GM21786 (cell line): Measurements from ENCODE around the gene FAIM2.

Experiments used
- ATAC-seq: cut with Tn5 transposase; IDR thresholded peaks from one replicate; pipeline ENCODE4 v1.9.1; 2021; ENCODE audit not compliant: unreplicated experiment

FAIM2 gene

DNA sequence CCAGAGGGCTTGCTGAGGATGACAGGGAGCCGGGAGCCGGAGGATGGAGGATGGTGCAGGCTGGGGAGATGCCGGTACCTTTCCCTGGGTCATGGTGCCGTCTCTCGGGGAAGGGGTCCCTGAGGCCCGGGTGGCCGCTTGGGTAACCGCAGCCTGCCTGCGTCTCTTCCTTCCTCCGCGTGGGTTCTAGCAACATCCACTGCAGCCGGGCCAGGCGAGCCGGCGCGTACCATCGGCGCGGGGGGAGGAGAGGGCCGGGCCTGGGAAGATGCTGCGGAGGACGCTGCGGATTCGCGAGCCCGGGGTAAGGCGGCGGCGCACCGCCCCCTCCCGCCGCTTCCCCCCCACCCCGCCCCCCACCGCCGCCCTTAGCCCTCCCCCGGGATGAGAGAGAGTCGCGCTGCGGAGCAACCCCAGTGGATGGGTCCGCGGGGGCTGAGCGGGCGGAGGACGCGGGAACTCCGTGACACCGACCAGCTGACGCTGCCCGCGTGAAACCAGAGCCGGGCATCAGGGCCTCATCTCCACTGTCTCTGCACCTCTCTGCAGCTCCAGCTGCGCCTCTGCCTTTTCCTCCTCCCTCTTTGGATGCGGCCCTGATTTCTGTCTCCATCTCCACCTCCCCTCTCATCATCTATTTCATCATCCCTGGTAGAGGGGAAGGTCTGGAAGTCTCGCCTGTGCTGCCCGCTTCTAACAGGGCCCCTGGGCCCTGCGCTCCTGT lies at the start of gene FAIM2:
Gene FAIM2, minus strand, starts transcription at position 201 of the 724 bp plus-strand sequence. Its CDS starts 108 bp downstream, at position 93.
- ATAC-seq = no peak

GRCh38 chr12:49953151-49953550 lies 49.5 kb upstream of the FAIM2 start:
- ATAC-seq = no peak

GRCh38 chr12:49952391-49953055 lies 48.8 kb upstream of the FAIM2 start:
- no peak for ATAC-seq

DNA sequence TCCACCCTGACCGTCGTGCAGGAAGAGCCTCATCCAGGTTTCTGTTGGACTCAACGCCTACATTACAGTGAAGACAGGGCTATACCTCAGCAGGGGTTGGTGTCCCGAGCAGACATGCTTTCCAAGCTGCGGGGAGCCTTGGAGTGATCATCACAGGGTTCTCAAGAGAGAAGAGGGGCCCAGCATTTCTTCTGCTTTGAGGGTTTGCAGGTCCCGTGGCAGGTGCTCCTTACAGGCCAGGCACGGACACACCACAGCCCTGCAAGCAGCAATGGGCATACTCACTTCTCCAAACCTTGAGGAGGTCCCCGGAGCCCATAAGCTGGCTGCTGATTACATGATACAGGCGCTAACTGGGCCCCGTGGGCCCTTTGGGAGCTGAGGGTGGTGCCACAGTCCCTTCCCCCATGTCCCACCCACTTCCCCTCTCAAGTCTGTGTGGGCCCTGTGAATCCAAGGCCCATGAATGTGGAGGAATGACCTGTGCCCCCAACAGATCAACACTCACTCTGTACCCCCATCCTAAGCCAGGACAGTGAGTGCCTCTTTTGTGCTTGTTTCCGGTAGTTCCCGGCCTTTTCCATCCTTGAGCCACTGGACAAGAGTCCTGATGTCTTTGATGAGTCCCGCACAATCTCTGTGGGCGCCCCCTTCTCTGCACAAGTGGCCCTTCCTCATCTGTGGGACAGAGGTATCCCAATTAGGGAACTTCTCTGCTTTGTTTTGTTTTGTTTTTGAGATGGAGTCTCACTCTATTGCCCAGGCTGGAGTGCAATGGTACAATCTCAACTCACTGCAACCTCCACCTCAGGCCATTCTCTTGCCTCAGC lies 47.9 kb upstream of the FAIM2 start:
- ATAC-seq = no peak

GRCh38 chr12:49950273-49951251 lies 46.9 kb upstream of the FAIM2 start, which contains the start of gene AQP2:
Gene AQP2 (plus strand): TSS chr12:49950737. CDS start chr12:49950831, 94 bp downstream.
- ATAC-seq = no peak

GRCh38 chr12:49949866-49950265 lies 46.2 kb upstream of the FAIM2 start:
- no peak for ATAC-seq

- no peak for ATAC-seq
Measured at GRCh38 chr12:49948866-49949845, 45.5 kb upstream of the FAIM2 start.

DNA sequence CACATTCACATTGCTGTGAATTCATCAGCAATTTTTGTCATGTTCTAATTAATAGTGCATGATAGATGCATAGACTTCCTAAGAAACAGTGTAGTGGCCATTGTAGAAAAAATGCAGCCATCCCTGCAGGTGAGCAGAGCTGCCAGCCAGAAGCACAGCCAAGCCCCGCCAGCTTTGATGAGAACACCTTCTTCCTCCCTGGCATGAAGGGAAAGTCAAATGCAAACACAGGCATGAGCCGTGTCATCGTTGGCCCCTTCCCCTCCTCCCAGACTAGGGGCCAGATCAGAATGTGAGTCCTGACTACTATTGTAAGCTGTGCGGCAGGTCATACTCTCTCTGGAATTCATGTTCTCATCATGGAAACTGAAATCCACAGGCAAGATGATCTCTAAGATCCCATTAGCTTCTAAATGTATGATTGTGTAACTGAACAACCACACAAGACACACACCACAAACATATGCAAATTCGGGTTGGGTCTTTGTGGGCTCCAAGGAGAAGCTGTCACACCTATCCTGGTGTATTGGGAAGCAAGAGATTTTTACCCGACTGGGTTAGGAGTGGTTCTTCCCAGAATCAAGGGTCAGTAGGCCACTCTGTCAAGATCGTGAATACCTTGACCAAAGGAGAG lies 44.0 kb upstream of the FAIM2 start:
- no peak for ATAC-seq

GRCh38 chr12:49946497-49946896 lies 42.8 kb upstream of the FAIM2 start:
- ATAC-seq = no peak

DNA sequence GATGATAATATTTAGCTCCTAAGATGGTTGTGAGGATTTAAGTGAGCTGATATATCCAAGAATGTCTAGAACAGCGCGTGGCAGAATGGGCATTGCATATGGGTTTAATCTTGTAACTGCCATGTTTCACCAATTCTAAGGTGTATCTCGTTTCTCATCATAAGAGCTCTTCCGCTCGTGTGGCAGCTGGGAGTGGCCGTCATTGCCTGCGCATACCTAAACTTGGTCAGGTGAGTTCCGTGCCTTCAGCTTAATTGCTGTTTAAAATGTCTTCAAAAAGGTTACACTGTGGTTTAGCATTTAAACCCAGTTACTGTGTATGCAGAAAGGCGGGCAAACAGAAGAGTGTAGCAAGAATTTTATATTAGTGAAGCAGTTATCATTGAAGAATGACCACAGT lies 42.4 kb upstream of the FAIM2 start:
- no peak for ATAC-seq

DNA sequence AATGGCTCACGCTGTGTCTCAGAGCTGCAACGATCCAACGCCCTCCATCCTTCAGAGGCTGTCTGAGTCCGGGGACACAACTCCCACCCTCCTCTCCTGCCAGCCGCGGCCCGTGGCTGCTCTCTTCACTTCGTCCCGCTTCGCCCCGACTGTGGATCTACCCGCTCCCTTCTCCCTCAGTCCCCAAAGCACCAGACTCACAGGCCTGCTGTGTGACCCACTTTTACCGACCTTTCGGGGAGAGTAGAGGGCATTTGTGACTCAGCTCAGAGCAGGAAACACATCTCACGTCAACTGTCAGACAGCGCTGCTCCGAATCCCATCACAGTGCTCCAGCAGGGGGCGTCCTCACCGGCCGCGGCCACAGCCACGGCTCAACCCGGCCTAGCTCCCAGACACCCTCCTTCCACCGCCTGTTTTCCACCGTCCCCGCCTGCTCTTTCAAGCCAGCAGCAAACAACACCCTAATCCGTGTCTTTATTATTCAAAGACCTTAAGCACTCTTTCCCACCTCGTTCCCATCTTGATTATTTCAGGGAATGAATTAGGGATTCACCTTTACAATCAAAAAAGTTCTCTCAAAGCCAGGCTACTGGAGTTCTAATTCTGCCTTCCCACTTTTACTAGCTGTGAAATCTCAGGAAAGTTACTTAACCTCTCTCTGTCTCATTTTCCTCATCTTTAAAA lies 41.8 kb upstream of the FAIM2 start:
- ATAC-seq = peak; percentile 88

DNA sequence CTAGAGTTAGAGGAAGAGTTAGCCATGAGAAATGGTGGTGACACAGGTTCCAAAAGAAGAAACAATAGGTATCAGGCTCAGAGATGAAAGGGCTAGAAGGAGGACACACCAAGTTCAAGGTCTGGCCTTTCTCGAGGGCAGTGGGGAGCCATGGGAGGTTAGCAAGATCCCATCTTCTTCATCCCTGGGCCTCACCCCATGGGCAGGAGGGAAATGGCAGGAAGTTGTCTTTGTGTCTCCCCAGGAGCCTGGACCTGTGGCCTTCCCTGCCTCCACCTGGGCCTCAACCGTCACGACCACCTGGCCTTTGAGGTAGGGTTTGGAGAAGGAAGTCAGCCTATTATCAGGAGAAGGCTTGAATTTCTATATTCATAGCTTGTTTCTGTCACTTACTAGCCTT lies 41.0 kb upstream of the FAIM2 start:
- no peak for ATAC-seq

- ATAC-seq = no peak
Measured at GRCh38 chr12:49944046-49944445, 40.3 kb upstream of the FAIM2 start.

- no peak for ATAC-seq
Measured at GRCh38 chr12:49943625-49943960, 39.9 kb upstream of the FAIM2 start.

DNA sequence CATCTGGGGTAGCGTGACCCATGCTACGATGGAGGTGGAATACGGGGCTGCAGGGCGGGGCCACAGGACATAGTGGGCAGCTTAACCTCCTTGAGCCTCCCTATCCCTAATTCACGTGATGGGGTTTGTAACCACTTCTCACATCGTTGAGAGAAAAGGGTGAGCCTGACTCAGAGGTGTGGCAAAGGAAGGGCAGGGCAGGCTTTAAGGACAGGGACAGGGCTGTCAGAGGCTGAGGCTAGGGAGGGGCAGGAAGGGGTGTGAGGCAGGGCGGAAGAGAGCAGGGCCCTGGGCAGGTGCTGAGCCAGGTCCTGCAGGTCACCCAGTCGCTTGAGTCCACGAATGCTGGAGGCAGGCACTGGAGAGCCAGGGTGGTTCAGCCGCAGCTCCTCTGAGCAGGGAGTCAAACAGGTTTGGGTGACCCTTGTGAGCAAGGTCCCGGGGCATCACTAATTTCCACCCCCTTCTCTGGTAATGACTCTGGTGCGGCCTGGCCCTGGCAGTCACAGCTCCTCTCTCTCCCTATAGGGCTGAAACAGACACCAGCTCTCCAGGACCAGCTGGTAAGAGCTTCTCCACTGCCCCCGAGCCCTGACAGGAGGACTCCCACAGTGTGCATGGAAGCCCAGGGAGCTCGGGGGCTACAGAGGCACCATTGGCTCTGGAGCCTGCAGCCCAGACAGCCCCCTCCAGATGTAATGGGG lies 39.4 kb upstream of the FAIM2 start:
- ATAC-seq = no peak

- no peak for ATAC-seq
Measured at GRCh38 chr12:49942512-49942893, 38.8 kb upstream of the FAIM2 start.

DNA sequence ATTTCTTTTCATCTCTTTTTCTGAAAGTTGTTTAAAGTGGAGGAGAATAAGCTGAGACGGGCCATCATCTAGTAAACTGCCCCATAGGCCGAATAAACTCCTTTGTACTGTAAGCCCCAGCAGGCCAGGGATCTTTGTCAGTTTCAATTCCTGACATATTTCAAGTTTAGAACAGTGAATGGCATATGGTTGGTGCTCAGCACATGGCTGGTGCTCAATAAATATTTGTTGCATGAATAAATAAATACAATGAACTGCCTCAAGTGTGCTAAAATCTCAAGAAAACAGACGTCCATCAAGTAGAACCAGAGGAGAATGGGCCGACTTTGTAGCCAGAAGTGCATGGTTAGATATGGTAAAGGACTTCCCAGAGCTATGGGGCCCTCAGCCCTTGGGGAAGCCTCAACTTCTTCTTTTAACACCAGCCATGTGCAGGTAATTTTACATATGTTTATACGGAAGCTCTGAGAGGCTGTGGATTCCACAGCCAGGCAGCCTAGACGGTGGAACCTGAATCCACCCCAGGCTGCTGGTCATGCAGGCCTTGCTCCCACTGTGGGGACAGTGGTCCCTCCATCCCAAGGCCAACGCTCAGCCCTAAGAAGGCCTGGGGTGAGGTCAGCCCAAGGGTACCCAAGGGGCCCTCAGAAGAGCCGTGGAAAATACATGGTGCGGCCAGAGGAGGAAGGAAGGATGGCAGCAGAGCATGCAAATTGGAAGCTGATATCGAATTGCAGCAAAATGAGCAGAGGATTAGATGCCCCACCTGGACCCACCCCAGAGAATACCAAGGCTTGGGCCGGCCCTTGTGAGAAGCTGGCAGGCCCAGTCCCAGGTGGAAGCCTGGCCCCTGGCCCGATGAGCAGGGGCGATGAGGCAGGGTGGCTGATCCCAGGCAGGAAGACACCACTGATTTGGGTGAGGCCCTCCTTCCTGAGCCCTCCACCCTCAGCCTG lies 38.1 kb upstream of the FAIM2 start:
- ATAC-seq = no peak
